ENCODE data around the gene TYSND1.
"Not testable (repeated sequence)": the region's sequence is repeated elsewhere in the genome, so short reads cannot be mapped to it uniquely, and the experiment has no call there.

TYSND1 gene

GRCh38 chr10:70146489-70147258 is at the start of gene TYSND1:
TSS of gene TYSND1 (minus strand) at chr10:70146700. CDS start at chr10:70146586, 114 bp downstream.
- peak; percentile 98 for DNase-seq

GRCh38 chr10:70193391-70193844 is 46.9 kb upstream of the TYSND1 start:
- DNase-seq: peak; percentile 19

GRCh38 chr10:70192326-70192968 is 45.9 kb upstream of the TYSND1 start:
- peak; percentile 23 for DNase-seq

GRCh38 chr10:70191972-70192305 is 45.4 kb upstream of the TYSND1 start:
- peak; percentile 96 for DNase-seq

GRCh38 chr10:70191161-70191971 is 44.9 kb upstream of the TYSND1 start:
- DNase-seq: peak; percentile 62

GRCh38 chr10:70190581-70190980 is 44.1 kb upstream of the TYSND1 start:
- DNase-seq: no peak

- no peak for DNase-seq
Observed at GRCh38 chr10:70190102-70190501, 43.6 kb upstream of the TYSND1 start.

GRCh38 chr10:70188768-70189167 is 42.3 kb upstream of the TYSND1 start:
- DNase-seq: no peak

- DNase-seq: no peak
Observed at GRCh38 chr10:70186571-70186970, 40.1 kb upstream of the TYSND1 start.

GRCh38 chr10:70186090-70186489 is 39.6 kb upstream of the TYSND1 start:
- no peak for DNase-seq

GRCh38 chr10:70183304-70183703 is 36.8 kb upstream of the TYSND1 start:
- DNase-seq: no peak

GRCh38 chr10:70179209-70179608 is 32.7 kb upstream of the TYSND1 start:
- DNase-seq: not testable (repeated sequence)

GRCh38 chr10:70178139-70178725 is 31.7 kb upstream of the TYSND1 start:
- no peak for DNase-seq

- DNase-seq: no peak
Observed at GRCh38 chr10:70176441-70176840, 29.9 kb upstream of the TYSND1 start.

- peak; percentile 35 for DNase-seq
Observed at GRCh38 chr10:70175516-70175915, 29.0 kb upstream of the TYSND1 start.

GRCh38 chr10:70174058-70174741 is 27.7 kb upstream of the TYSND1 start:
- no peak for DNase-seq

GRCh38 chr10:70169649-70170364 is 23.3 kb upstream of the TYSND1 start:
- DNase-seq: no peak

GRCh38 chr10:70169011-70169410 is 22.5 kb upstream of the TYSND1 start:
- no peak for DNase-seq

GRCh38 chr10:70167246-70167645 is 20.7 kb upstream of the TYSND1 start:
- no peak for DNase-seq

GRCh38 chr10:70166394-70166793 is 19.9 kb upstream of the TYSND1 start:
- DNase-seq: no peak

GRCh38 chr10:70164163-70164562 is 17.7 kb upstream of the TYSND1 start:
- no peak for DNase-seq

GRCh38 chr10:70163448-70163847 is 16.9 kb upstream of the TYSND1 start:
- DNase-seq: no peak

Measured in fibroblast of upper back skin (primary cell).